Stimulated activated CD4-positive, alpha-beta T cell treated with anti-CD3 and anti-CD28 coated beads, Interleukin-4, amount 100 ng/mL, for 48 hours (primary cell): Measurements from ENCODE around the gene EIPR1.

Source experiments
- DNase-seq, 2 donors: peaks; one replicate each; pipeline ENCODE4 v3.0.0-alpha.2; 2020; ENCODE audit warnings: low read depth in 2 of 2

EIPR1 gene

DNA sequence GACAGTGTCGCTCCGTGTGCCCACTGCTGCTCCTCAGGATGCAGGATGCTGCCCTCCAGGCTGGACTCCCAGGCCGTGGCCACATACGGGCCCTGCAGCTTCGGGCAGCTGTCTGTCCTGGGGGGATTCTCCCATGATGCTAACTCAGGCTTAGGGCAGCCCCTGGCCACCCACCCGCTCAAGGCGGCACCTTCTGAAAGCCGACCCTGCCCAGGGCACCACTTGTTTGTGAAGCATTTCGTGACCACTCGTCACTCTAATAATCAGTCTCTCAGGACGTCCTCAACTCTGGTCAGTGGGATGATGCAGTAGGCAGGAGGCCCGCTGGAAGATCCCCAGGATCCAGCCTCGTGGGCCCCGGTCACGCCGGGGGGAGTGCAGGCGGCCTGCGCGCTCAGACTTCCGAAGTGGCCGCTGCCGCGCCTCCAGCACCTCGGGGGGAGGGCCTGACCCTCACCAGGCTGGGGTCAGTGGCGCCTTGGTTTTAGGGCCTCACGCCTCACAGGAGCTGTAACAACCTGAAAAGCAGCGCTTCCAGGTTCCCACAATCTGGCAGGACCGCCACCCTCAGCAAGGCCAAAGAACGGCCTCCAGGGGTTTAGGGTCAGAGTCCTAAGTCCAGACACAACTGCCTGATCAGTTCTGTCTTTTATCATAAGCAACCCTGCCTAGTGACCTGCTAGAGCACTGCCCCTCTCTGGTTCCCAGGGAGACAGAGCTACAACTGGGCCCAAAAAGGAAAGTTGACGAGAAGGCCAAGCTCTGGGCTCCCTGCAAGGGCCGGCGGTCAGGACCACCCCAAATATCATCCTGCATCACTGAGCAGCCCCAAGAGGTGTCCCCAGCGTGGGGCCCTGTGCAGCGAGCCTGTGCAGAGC lies 53.0 kb downstream of the EIPR1 start:
- DNase-seq, result no peak

DNA sequence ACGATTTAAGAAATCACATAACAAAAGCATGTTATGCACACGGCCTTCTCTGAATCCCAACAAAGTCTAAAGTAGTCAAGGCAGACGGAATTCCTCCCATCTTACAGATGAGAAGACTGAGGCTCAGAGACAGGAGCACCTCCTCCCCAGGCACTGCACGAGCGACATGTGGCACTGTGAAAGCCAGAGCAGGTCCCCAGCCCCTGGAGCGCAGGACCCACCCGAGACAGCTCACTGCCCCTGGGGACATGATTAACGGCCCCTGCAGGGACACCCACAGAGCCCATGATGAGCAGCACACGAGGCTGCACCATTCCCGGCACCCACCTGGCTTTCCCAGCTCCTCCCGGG lies 53.6 kb downstream of the EIPR1 start:
- DNase-seq, result no peak

DNA sequence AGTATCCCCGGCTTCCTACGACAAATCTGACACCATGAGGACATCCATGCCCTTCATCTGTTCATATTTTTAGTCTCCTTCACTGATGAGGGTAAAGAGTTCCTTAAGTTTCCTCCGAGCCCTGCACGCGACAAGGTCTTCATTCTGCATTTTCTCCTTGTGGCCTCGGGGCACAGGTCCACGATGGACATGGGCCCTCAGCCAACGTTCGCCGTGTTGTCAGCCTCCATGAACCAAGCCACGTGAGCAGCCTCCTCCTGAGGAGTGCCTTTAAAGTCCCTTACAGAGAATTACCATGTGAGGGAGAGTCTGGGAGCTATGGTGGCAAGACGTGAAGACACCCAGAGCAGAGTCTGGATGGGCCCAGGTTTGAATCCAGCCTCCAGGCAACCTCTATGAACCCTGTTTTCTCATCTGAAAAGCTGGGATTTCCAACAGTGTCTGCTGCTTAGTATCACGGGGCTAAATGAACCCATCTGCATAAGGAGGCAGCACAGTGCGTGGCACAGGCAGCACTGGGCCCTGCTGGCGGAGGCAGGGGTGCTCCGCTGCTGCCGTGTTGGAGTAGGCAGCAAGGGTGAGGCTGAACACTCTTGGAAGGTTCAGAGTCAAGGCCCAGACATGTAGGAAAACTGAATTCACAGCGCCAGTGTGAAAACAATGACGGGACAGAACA lies 54.1 kb downstream of the EIPR1 start:
- no peak for DNase-seq

DNA sequence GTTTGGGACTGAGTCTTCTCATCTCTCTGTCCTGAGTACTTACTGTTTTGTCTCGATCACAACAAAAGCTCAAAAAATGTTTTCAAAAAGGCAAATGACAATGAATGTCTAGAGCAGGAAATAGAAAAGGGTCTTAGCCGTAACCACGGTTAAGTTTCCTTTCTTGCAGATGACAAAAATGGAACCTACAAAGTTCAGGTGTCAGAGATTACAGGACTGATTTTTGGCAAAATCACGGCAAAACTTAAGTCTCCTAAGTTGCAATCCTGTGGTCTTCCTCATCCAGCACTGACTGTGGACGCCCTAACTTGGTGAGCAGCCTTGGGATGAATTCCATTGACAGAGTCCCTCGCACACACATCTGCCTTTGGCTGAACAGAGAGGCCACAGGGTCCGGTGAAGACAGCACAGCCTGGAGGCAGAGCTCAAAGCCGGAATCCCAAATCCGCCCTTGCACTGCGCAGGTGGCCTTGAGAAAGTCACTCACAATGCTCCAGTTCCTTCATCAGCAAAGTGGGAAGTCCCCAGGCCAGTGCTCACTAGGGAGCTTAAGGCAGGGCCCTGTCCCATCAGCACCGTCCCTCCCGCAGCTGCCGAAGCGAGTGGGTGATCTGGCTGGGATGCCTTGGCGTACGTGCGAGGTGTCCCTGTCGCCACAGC lies 55.2 kb downstream of the EIPR1 start:
- DNase-seq, result no peak

DNA sequence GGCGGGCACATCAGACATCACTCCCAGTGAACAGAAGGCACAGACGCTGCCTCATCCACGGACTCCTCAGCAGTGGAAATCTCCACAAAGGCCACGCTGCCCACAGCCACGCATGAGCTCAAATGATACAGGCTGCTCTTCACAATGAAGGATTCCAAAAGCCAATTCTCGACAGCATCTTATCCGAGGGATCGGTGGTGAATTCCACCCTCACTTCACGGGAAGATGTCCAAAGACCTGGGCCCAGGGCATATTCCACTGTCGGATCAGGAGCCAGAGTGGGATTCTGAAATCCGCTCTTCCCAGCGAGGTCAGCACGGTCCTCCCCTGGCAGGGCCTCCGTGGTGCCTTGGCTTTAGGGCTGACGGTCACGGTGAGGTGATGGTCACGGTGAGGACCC lies 55.8 kb downstream of the EIPR1 start:
- DNase-seq, result no peak

DNA sequence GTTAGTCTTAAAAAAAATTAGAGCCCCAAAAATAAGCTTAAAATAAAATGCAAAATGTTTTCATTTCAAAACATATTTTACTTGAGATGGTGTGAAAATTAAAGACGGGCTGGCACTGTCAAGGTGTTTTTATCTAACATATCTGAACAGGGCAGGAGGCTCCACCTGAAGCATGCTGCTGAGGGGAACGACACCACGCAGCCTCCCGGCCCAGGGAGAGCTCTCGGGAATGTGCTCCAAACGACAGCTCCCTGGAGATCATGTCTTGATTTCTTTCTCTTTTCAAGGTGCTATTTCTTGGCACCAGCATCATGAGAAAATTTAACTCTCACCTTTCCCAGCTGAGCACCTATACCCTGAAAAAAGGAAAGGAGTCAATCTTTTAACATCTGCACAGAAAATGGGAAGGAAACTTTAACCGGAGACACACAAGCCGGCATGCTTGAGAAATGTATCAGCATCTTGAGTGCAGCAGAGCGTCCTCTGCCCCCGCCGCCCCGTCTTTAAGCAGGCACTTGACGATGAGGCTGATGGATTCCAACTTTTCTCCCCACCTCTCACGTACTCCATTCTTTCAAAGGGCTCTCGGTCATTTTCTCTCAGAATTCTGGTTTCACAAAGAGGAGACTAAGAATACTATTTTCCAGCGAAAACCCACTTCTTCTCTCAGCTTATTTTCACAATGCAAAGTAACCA lies 56.6 kb downstream of the EIPR1 start:
- DNase-seq, result no peak

DNA sequence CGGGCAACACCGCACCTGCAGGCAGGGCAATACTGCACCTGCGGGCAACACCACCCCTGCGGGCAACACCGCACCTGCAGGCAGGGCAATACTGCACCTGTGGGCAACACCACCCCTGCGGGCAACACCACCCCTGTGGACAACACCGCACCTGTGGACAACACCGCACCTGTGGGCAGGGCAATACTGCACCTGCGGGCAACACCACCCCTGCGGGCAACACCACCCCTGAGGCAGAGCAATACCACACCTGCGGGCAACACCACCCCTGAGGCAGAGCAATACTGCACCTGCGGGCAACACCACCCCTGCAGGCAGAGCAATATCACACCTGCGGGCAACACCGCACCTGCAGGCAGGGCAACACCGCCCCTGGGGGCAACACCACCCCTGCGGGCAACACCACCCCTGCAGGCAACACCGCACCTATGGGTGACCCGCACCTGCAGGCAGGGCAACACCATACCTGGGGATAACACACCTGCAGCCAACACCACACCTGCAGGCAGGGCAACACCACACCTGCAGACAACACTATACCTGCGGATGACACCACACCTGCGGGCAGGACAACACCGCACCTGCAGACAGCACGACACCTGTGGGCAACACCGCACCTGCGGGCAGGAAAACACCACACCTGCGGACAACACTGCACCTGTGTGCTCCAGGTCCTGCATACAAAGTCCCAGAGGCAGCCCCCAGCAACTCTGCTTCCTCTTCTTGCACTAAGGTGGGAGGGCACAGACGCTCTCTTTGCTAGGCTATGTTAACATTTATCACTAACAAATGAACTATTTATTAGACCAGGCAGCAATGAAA lies 57.7 kb downstream of the EIPR1 start:
- no peak for DNase-seq

DNA sequence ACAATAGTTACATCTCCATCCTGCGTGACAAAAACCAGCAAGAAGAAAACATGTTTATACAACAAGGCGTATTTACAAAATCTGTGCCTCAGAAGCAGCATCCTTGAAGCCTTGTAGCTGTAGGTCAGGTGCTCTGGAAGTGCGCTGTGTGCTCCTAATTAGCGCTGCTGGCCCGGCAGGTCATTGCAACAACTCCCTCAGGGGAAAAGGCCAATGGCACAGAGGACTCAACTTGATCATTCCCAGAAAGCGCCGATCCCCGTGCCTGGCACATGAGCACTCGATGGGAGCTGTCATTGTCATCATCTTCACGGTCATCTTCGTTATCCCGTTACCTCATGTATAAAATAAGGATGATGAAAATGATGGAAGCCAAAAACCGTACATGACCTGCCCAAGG lies 58.5 kb downstream of the EIPR1 start:
- no peak for DNase-seq

DNA sequence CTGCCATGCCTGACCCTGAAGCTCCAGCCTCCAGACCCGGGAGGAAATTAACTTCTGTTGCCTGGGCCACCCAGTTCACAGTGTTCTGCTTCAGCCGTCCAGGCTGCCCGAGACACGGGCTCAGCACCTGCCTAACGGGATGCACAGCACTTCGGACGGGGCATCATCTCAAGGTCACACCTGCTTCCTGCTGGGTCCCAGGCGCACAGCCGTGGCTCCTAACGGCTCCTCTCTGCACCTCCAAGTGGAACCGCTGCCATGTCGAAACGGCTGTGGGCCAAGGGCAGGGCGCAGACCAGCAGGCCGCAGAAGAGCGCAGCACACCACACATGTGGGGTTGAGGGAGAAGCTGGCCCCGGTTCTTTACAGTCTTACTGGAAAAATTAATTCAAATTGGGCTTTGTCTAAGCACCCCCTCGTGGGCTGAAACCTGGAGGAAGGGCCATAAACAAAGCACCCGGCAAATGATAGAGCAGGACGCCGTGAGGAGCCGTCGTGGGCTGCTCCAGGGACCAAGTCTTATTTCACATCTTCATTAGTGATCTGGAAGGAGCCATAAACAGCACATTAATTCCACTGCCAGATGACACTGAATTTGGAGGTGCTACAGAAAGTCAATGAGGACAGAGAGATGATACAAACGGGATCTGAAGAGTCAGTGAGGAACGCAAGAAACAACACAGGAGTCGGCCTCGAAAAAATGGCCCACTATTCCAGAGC lies 59.6 kb downstream of the EIPR1 start:
- DNase-seq, result no peak

DNA sequence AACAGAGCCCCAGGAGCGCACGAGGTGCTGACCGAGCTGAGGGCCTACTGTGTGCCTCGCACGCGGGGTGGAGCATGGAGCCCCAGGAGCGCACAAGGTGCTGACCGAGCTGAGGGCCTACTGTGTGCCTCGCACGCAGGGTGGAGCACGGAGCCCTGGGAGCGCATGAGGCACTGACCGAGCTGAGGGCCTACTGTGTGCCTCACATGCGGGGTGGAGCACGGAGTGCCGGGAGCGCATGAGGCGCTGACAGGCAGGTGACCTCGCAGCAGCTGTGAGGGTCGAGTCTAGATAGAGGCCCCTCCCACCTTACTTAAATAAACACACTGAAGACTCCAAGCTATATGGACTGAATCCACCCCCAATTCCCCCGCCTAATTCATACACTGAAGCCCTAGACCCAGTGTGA lies 60.3 kb downstream of the EIPR1 start:
- DNase-seq, result no peak

DNA sequence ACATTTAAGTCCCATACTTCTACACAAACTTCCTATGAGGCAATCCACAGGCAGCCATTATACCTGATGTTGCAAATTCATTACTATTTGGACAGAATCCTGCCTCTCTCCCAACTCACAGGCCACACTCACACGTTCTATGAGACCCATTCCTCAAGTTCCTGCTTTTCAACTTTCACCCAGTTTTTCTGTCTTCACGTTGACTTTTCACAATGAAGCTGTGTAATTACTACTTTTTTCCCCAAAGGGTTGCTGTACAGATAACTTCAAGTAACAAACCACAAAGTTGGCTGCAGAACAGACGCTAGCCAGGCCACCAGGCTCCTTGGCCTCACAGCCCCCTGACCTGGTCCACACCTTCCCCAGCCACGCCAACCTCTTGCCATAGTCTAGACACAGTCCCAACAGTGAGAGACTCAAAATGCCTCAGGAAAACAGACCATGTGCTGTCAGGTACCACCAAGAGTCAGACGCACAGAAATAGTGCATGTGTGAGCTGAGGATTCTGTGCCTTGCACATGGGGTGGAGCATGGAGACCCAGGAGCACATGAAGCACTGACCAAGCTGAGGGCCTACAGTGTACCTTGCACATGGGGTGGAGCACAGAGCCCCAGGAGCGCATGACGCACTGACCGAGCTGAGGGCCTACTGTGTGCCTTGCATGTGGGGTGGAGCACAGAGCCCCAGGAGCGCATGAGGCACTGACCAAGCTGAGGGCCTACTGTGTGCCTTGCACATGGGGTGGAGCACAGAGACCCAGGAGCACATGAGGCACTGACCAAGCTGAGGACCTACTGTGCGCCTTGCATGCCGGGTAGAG lies 61.0 kb downstream of the EIPR1 start:
- DNase-seq, result no peak

DNA sequence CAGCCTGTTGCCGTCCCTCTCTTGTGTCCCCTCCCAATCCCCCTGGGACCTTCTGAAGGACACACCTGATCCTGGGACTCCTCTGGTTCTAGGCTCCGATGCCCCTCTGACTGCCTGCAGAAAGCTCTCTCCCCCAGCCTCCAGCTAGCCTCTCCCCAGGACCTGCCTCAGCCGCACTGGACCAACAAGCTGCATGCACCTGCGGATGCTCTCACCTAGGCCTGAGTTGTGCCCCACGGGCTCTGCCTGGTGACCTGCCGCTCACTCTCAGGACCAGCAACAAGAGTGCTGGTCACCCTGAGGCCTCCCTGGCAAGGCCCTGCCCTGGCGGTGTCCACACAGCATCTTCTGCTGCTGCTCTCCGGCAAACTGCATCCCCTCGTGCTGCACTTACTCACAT lies 63.0 kb downstream of the EIPR1 start:
- no peak for DNase-seq

DNA sequence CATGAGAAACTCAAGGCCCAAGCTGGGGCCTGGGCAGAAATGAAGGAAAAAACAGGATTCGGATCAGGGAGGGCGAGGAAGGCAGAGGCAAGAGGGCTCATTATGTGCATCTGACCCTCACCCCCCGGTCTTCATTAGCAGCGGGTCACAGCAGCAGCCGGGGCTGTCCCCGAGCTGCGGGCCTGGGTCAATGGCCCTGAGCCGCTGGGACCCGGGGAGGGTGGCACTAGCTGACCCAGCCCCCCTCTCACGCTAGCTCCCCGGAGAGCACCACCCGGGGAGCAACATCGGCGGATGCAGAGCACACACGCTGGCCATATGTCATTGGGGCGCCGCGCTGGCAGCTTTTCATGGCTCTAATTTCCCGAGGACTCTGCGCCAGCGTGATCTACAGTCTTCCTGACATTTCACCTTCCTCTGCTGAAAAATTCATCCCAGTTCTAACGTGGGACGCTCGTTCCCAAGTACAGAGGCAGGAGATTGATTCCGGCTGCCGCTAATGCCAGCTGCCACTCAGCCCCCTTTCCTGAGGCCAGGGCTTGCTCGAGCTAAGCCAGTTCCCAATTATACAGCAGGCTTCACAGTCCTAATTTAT lies 63.7 kb downstream of the EIPR1 start:
- no peak for DNase-seq

DNA sequence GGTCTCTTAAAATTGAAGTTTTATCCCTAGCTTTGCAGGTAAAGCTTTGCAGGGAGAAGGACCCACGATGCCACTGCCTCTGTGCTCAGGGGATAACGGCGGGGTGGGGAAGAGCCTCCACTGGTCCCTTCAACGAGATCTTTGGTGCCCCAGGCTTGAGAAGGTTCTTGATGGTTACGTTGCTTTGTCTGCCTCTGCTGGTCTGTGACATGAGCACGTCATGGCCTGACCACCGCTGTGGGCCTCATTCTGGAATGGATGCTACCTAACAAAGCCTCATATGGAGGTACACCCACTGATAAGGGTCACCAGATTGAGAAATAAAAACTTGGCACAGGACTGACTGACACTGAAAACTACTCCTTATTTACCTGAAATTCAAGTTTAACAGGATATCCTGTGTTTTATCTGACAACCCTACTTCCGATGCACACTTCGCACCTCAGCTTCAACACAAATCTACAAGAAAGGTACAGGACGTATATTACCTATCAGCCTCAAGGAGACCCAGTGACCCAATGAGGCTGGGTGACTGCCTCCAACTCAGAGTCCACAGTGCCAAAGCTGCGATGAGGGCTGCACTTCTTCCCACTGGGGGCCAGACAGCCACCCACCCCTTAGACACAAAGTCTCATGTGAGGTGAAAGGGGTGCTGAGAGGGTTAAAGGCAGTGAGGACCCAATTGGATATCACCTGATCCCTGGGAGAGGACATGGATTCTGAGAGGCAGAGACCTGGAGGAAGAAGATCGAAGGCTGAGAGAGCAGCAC lies 64.9 kb downstream of the EIPR1 start:
- no peak for DNase-seq

DNA sequence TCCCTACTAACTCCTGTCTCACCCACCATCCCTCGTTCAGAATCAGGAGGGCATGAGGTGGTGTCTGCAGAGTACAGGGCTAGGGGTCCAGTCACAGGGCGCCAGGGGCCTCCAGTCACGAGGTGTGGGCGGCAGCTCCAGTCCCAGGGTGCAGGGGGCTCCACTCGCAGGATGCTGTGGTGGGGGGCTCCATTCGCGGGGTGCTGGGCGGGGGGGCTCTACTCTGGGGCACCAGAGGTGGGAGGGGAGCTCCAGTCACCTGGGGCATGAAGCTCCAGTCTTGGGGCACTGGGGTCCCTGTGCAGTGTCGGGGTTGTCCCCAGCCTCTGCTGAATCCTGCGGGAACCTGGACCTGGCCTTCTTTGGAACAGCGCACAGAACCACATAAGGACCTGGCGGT lies 66.0 kb downstream of the EIPR1 start:
- DNase-seq, result no peak

DNA sequence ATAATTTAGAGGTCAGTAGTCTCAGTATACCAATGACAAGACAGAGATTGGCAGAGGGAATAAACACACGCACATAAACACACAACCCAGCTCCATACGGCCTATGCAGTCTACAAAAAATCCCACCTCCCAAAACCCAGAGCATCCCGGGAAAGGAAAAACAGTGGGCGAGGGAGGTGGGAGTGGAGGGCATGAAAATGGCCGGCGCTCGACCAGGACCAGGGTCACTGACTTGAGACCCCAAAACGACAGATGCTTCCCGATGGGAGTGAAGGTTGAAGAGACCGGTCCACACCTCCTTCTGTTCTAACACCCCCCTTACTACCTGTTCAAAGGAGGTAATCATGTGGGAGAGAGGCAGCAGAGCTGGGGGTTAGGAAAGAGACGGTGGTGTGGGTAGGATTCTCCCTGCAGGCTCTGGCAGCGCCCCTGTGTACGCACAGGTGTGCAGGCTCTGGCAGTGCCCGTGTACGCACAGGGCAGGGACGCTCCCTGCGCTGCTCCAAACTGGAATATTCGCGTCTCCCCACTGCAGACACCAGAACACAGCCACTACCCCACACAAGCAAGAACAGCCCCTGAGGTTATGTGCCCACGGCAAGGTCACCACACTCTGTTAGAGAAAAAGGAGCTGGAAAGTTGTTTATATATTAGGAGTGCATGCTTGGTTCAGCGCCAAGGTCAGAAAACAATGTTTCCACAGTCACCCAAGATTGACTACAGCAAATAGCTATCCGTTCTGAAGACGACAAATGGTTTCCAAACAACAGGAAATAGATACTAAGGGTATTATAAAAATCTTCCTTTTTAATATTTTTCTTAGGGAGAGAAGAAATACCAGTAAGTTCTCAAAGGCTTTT lies 67.9 kb downstream of the EIPR1 start:
- no peak for DNase-seq

DNA sequence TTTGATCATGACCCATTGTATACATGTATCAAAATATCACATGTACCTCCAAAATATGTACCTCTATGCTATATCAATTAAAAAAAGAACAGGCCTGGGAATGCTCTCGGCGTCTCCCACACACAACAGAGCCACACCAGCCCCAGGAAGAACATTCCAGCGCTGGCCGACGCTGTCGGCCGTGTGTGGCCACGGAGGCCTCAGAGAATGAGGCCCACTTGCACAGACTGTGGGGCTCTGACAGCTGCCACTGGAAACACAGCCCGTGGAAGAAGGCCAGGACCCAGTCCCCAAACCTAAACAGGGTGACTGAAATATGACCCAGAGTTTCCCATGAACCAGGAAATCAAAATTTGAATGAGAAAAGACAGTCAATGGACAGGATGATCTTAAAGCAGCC lies 69.7 kb downstream of the EIPR1 start:
- DNase-seq, result no peak

DNA sequence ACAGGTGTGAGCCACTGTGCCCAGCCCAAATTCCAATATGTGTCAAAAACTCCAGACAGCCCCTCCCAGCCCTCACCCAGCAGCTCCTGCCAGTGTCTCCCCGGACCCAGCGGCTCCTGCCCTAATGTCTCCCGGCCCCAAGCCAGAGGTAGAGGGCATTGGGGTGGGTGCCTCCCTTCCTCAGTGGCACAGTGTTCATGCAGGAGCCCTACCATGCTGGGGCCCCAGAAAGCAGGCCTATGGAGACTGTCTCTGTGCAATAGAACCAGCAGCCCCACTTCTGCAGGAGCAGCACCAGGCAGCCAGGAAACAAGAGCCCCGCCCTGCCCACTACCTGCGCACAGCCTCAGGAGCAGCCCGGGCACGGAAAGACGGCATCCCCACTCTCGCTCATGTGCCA lies 70.4 kb downstream of the EIPR1 start:
- no peak for DNase-seq
